K562 (cell line): Measurements from ENCODE around the gene CDK4. TPM values are rescaled to one million over a fixed set of nuclear protein-coding genes. Genes with fewer than 3 reads are reported as not detected.

Experiments used
- BHLHE40 ChIP-seq: IDR thresholded peaks from 2 replicates; pipeline ENCODE4 v1.6.1; 2011; ENCODE audit warnings: low read length, improper control_type of control experiment
- BRCA1 ChIP-seq, 2 experiments: fragments of 450-650 bp in 1 of 2; sonication (generic) in 1 of 2; formaldehyde crosslinking in 1 of 2; IDR thresholded peaks; 2 replicates each; pipeline versions ENCODE4 v1.5.0 to v1.6.1; 2017 to 2020; ENCODE audit warnings: mild to moderate bottlenecking in 1 of 2, missing genetic modification reagents in 1 of 2
- CREM ChIP-seq: IDR thresholded peaks from 2 replicates; pipeline ENCODE4 v1.6.1; 2014; ENCODE audit warnings: antibody characterized with exemption, low read depth
- MYC ChIP-seq, 2 experiments: fragments of 250-450 bp in 1 of 2; sonication (Bioruptor Pico) in 1 of 2; IDR thresholded peaks; 2 replicates each; pipeline versions ENCODE4 v1.5.1 to v1.6.1; 2012 to 2021; ENCODE audit warnings: low read depth in 2 of 2, borderline replicate concordance in 1 of 2, improper control_type of control experiment in 1 of 2, low read length in 1 of 2, mild to moderate bottlenecking in 1 of 2, moderate library complexity in 1 of 2
- NBN ChIP-seq: fragments of 450-650 bp; IDR thresholded peaks from 2 replicates; pipeline ENCODE4 v1.6.1; 2016; ENCODE audit warnings: low read depth, mild to moderate bottlenecking
- RCOR1 ChIP-seq, 2 experiments: IDR thresholded peaks; 2 replicates each; pipeline ENCODE4 v1.6.1; 2012; ENCODE audit warnings: low read depth in 2 of 2, low read length in 2 of 2, borderline replicate concordance in 1 of 2, improper control_type of control experiment in 1 of 2
- SMARCC2 ChIP-seq: fragments of 450-650 bp; IDR thresholded peaks from 2 replicates; pipeline ENCODE4 v1.6.1; 2017; ENCODE audit warnings: antibody characterized with exemption, moderate library complexity, mild to moderate bottlenecking, low read depth
- ZNF431 ChIP-seq: sonication (generic); formaldehyde crosslinking; IDR thresholded peaks from 2 replicates; pipeline ENCODE4 v1.8.0; 2022; ENCODE audit warnings: mild to moderate bottlenecking, missing genetic modification reagents
- polyA plus RNA-seq, 8 experiments: library from polyadenylated mRNA; depleted of rRNA in 4 of 8; stranded (reverse) in 5 of 8; unstranded in 3 of 8; fragments of >200 nt; fragmentation: Nextera tagmentation in 2 of 8; fragmentation: Illumina TruSeq in 1 of 8; extraction: Ambion mirVana in 2 of 8; extraction: Trizol in 1 of 8; gene quantifications; 2 replicates each; pipeline versions ENCODE4 v1.2.1 to v1.2.3, GENCODE V29; 2011 to 2014; ENCODE audit warnings: inconsistent platforms in 1 of 8, missing spikeins in 1 of 8
- total RNA-seq, 7 experiments: library from RNA; depleted of rRNA in 6 of 7; stranded (reverse); fragments of >200 nt in 6 of 7; fragmentation: Illumina TruSeq in 2 of 7; extraction: Trizol in 2 of 7; gene quantifications; 2 replicates each; pipeline versions ENCODE4 v1.2.1 to v1.2.3, GENCODE V29; 2011 to 2021; ENCODE audit warnings: low replicate concordance in 1 of 7
- TF ChIP-seq, protein P1 (sequence below): fragments of 250-450 bp; sonication (Bioruptor Pico); IDR thresholded peaks from 2 replicates; pipeline ENCODE4 v1.4.0; 2020; ENCODE audit warnings: mild to moderate bottlenecking, moderate library complexity, borderline replicate concordance
- TF ChIP-seq, protein P2 (sequence below): sonication (generic); formaldehyde crosslinking; IDR thresholded peaks from 2 replicates; pipeline ENCODE4 v1.8.0; 2023; ENCODE audit warnings: mild to moderate bottlenecking, missing genetic modification reagents
- TF ChIP-seq, protein P3 (sequence below): fragments of 250-450 bp; sonication (Bioruptor Pico); IDR thresholded peaks from 2 replicates; pipeline ENCODE4 v1.9.0; 2021; ENCODE audit warnings: mild to moderate bottlenecking
- TF ChIP-seq, protein P4 (sequence below): sonication (generic); formaldehyde crosslinking; IDR thresholded peaks from 2 replicates; pipeline ENCODE4 v1.8.1; 2023; ENCODE audit warnings: mild to moderate bottlenecking, missing genetic modification reagents, moderate library complexity
- TF ChIP-seq, protein P5 (sequence below): fragments of 250-450 bp; sonication (Bioruptor Pico); IDR thresholded peaks from 2 replicates; pipeline ENCODE4 v1.9.0; 2021; ENCODE audit warnings: mild to moderate bottlenecking, inconsistent platforms
- TF ChIP-seq, protein P6 (sequence below): fragments of 250-450 bp; sonication (Bioruptor Pico); IDR thresholded peaks from 2 replicates; pipeline ENCODE4 v1.8.0; 2022; ENCODE audit warnings: inconsistent platforms

The CDK4 gene
- total and polyA plus RNA-seq, 9 of the 15 experiments (the other 6 are each of a cell fraction or from before 2014, with no cell fraction given): 37.8 to 436 (median 238) TPM

DNA sequence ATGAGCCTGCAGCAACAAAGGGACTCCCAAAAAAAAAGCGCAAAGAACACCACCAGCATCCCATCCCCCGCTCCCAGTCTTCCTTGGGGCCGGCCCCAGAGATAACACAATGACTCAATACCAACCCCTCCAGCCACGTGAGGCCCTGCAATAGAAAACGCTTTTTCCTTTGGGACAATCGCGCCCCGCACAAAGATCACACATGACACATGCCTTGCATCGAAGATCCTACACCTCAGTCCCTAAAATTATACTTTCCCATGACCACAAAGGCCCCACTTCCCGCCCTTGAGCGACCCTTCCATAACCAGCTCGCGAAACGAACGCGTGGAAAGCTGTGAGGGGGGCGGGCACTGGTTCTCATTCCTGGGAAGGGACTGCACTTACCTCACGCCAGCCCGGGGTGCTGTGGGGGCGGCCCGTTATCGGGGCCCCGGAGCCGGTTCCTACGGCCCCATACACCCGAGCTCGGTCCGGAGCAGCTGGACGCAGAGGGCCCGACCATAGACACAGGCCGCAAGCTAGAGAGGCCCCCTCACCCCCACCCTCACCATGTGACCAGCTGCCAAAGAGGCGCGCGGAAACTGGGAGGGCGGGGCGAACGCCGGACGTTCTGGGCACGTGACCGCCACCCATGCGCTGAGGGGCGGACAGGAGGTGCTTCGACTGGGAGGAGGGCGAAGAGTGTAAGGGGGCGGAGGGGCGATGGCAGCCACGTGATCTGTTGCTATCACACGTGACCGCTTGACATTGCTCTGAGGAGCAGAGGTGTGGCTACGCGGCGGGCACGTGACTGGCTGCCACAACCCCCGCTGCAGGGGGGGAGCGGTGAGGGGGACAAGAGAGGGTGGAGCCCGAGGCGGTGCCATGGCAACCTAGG is at the start of gene CDK4 (continued):
- TF ChIP-seq, protein P1, sequence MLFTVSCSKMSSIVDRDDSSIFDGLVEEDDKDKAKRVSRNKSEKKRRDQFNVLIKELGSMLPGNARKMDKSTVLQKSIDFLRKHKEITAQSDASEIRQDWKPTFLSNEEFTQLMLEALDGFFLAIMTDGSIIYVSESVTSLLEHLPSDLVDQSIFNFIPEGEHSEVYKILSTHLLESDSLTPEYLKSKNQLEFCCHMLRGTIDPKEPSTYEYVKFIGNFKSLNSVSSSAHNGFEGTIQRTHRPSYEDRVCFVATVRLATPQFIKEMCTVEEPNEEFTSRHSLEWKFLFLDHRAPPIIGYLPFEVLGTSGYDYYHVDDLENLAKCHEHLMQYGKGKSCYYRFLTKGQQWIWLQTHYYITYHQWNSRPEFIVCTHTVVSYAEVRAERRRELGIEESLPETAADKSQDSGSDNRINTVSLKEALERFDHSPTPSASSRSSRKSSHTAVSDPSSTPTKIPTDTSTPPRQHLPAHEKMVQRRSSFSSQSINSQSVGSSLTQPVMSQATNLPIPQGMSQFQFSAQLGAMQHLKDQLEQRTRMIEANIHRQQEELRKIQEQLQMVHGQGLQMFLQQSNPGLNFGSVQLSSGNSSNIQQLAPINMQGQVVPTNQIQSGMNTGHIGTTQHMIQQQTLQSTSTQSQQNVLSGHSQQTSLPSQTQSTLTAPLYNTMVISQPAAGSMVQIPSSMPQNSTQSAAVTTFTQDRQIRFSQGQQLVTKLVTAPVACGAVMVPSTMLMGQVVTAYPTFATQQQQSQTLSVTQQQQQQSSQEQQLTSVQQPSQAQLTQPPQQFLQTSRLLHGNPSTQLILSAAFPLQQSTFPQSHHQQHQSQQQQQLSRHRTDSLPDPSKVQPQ: peak; percentile 99
- TF ChIP-seq BRCA1 (IDR thresholded peaks at IDR 0.05): no peak
- peak; percentile 45; the same call in 1 of the 2 replicates for TF ChIP-seq BRCA1 (CRISPR knock-in tag; IDR thresholded peaks at IDR 0.05)
- TF ChIP-seq, protein P2, sequence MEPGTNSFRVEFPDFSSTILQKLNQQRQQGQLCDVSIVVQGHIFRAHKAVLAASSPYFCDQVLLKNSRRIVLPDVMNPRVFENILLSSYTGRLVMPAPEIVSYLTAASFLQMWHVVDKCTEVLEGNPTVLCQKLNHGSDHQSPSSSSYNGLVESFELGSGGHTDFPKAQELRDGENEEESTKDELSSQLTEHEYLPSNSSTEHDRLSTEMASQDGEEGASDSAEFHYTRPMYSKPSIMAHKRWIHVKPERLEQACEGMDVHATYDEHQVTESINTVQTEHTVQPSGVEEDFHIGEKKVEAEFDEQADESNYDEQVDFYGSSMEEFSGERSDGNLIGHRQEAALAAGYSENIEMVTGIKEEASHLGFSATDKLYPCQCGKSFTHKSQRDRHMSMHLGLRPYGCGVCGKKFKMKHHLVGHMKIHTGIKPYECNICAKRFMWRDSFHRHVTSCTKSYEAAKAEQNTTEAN (CRISPR knock-in tag): peak; percentile 30; the same call in 1 of the 2 replicates
- TF ChIP-seq SMARCC2: 0 out of 2 replicates have a peak, but pooled peaks have one; percentile 40
- peak; percentile 100 for TF ChIP-seq BHLHE40
- TF ChIP-seq, protein P3, sequence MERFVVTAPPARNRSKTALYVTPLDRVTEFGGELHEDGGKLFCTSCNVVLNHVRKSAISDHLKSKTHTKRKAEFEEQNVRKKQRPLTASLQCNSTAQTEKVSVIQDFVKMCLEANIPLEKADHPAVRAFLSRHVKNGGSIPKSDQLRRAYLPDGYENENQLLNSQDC (CRISPR knock-in tag): no peak
- peak; percentile 91 for TF ChIP-seq CREM
- TF ChIP-seq, protein P4, sequence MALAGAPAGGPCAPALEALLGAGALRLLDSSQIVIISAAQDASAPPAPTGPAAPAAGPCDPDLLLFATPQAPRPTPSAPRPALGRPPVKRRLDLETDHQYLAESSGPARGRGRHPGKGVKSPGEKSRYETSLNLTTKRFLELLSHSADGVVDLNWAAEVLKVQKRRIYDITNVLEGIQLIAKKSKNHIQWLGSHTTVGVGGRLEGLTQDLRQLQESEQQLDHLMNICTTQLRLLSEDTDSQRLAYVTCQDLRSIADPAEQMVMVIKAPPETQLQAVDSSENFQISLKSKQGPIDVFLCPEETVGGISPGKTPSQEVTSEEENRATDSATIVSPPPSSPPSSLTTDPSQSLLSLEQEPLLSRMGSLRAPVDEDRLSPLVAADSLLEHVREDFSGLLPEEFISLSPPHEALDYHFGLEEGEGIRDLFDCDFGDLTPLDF (CRISPR knock-in tag): peak; percentile 96
- TF ChIP-seq, protein P5, sequence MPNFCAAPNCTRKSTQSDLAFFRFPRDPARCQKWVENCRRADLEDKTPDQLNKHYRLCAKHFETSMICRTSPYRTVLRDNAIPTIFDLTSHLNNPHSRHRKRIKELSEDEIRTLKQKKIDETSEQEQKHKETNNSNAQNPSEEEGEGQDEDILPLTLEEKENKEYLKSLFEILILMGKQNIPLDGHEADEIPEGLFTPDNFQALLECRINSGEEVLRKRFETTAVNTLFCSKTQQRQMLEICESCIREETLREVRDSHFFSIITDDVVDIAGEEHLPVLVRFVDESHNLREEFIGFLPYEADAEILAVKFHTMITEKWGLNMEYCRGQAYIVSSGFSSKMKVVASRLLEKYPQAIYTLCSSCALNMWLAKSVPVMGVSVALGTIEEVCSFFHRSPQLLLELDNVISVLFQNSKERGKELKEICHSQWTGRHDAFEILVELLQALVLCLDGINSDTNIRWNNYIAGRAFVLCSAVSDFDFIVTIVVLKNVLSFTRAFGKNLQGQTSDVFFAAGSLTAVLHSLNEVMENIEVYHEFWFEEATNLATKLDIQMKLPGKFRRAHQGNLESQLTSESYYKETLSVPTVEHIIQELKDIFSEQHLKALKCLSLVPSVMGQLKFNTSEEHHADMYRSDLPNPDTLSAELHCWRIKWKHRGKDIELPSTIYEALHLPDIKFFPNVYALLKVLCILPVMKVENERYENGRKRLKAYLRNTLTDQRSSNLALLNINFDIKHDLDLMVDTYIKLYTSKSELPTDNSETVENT: peak; percentile 68; the same call in 1 of the 2 replicates
- peak in 1 of 2 experiments; percentile 81; a peak in 2 of 4 replicates for TF ChIP-seq RCOR1 (IDR thresholded peaks at IDR 0.05; ENCODE audit: borderline replicate concordance in 1 of 2, low read depth in 2 of 2, low read length in 2 of 2)
- TF ChIP-seq ZNF431: 0 out of 2 replicates have a peak, but pooled peaks have one; percentile 67
- TF ChIP-seq, protein P6, sequence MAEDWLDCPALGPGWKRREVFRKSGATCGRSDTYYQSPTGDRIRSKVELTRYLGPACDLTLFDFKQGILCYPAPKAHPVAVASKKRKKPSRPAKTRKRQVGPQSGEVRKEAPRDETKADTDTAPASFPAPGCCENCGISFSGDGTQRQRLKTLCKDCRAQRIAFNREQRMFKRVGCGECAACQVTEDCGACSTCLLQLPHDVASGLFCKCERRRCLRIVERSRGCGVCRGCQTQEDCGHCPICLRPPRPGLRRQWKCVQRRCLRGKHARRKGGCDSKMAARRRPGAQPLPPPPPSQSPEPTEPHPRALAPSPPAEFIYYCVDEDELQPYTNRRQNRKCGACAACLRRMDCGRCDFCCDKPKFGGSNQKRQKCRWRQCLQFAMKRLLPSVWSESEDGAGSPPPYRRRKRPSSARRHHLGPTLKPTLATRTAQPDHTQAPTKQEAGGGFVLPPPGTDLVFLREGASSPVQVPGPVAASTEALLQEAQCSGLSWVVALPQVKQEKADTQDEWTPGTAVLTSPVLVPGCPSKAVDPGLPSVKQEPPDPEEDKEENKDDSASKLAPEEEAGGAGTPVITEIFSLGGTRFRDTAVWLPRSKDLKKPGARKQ (CRISPR knock-in tag): no peak
- TF ChIP-seq NBN: peak; percentile 38
- TF ChIP-seq MYC (IDR thresholded peaks at IDR 0.05; ENCODE audit: low read depth, low read length): peak; percentile 89
- peak; percentile 98 for TF ChIP-seq MYC (CRISPR knock-in tag; IDR thresholded peaks at IDR 0.05; ENCODE audit: borderline replicate concordance, low read depth)
